ENCODE data around the gene VAV2. TPM values are rescaled to one million over a fixed set of nuclear protein-coding genes. Genes with fewer than 3 reads are reported as not detected.
"Not testable (repeated sequence)": the region's sequence is repeated elsewhere in the genome, so short reads cannot be mapped to it uniquely, and the experiment has no call there.

Gene VAV2
- total RNA-seq, 1 donor from 2014 or later = 41.3 TPM

- no peak for DNase-seq
Observed at GRCh38 chr9:133969681-133970580, 22.2 kb downstream of the VAV2 start.

- no peak for DNase-seq
Observed at GRCh38 chr9:133968966-133969617, 23.0 kb downstream of the VAV2 start.

GRCh38 chr9:133968428-133968827 lies 23.7 kb downstream of the VAV2 start:
- DNase-seq = no peak

- no peak for DNase-seq
Observed at GRCh38 chr9:133967024-133967741, 24.9 kb downstream of the VAV2 start.

- no peak for DNase-seq
Observed at GRCh38 chr9:133964463-133964862, 27.7 kb downstream of the VAV2 start.

GRCh38 chr9:133963166-133963565 lies 29.0 kb downstream of the VAV2 start:
- no peak for DNase-seq

GRCh38 chr9:133962341-133962740 lies 29.8 kb downstream of the VAV2 start:
- DNase-seq = no peak

- DNase-seq = no peak
Observed at GRCh38 chr9:133961226-133962165, 30.6 kb downstream of the VAV2 start.

- DNase-seq = no peak
Observed at GRCh38 chr9:133960568-133961129, 31.5 kb downstream of the VAV2 start.

GRCh38 chr9:133959966-133960567 lies 32.1 kb downstream of the VAV2 start:
- no peak for DNase-seq

- no peak for DNase-seq
Observed at GRCh38 chr9:133959171-133959570, 33.0 kb downstream of the VAV2 start.

GRCh38 chr9:133958756-133959155 lies 33.4 kb downstream of the VAV2 start:
- DNase-seq = no peak

GRCh38 chr9:133957772-133958171 lies 34.4 kb downstream of the VAV2 start:
- not testable (repeated sequence) for DNase-seq

GRCh38 chr9:133957328-133957727 lies 34.8 kb downstream of the VAV2 start:
- DNase-seq = no peak

- no peak for DNase-seq
Observed at GRCh38 chr9:133956520-133957076, 35.5 kb downstream of the VAV2 start.

- DNase-seq = no peak
Observed at GRCh38 chr9:133955821-133956411, 36.2 kb downstream of the VAV2 start.

GRCh38 chr9:133954862-133955529 lies 37.1 kb downstream of the VAV2 start:
- DNase-seq = no peak

GRCh38 chr9:133953976-133954709 lies 38.0 kb downstream of the VAV2 start:
- peak; percentile 21 for DNase-seq

- DNase-seq = no peak
Observed at GRCh38 chr9:133953621-133953975, 38.5 kb downstream of the VAV2 start.
